HFFc6 (cell line): ENCODE measurements around the gene ELF1. TPM values are rescaled to one million over a fixed set of nuclear protein-coding genes. Genes with fewer than 3 reads are reported as not detected.

ENCODE experiments used
- DNase-seq: peaks from one replicate; pipeline ENCODE4 v3.0.0-alpha.2; 2018
- H3K27ac Mint-ChIP-seq: 2 replicates; pipeline ENCODE4 v1.8.0; 2020; ENCODE audit warnings: mild to moderate bottlenecking, mixed read lengths
- H3K27me3 Mint-ChIP-seq: 2 replicates; pipeline ENCODE4 v1.8.0; 2021; ENCODE audit warnings: mild to moderate bottlenecking, moderate library complexity, mixed read lengths; ENCODE audit not compliant: insufficient read depth
- H3K36me3 Mint-ChIP-seq: 2 replicates; pipeline ENCODE4 v1.8.0; 2021; ENCODE audit warnings: low read depth, mixed read lengths
- H3K4me1 Mint-ChIP-seq: 2 replicates; pipeline ENCODE4 v1.8.0; 2020; ENCODE audit warnings: low read depth, mixed read lengths
- H3K4me3 Mint-ChIP-seq: 2 replicates; pipeline ENCODE4 v1.8.0; 2020; ENCODE audit warnings: mild to moderate bottlenecking, moderate library complexity, mixed read lengths
- H3K9me3 Mint-ChIP-seq: 2 replicates; pipeline ENCODE4 v1.8.0; 2020; ENCODE audit warnings: mild to moderate bottlenecking, mixed read lengths
- CTCF ChIP-seq: fragments of 200-600 bp; sonication (generic); IDR thresholded peaks from 2 replicates; pipeline ENCODE4 v1.5.0; 2021; ENCODE audit warnings: antibody characterized with exemption, mild to moderate bottlenecking
- total RNA-seq, 6 experiments: library from RNA; stranded (reverse); fragmentation: NEBNext Ultra II Directional; extraction: Animal tissue kit (Norgen Biotek cat#: 25700); gene quantifications; 2 replicates in 1 of 6; 3 replicates in 5 of 6; pipeline ENCODE4 v1.2.3, GENCODE V29; 2021

The ELF1 gene
- total RNA-seq, 6 experiments from 2014 or later: 25.5 to 37.7 (median 33.4) TPM

GRCh38 chr13:41026788-41027187, 7.7 kb upstream of the ELF1 start:
- H3K4me1 Mint-ChIP-seq: peaks cover 19% of the 10 kb centered on the region
- H3K36me3 Mint-ChIP-seq: peaks cover 12% of the 10 kb centered on the region; the same call in 1 of the 2 replicates
- no peak for TF ChIP-seq CTCF
- H3K27me3 Mint-ChIP-seq: no peaks in the 10 kb centered on the region
- DNase-seq: no peak
- no peaks in the 10 kb centered on the region for H3K9me3 Mint-ChIP-seq
- H3K4me3 Mint-ChIP-seq: no peak overlapping the region
- H3K27ac Mint-ChIP-seq: no peak overlapping the region

GRCh38 chr13:41025518-41025917, 6.4 kb upstream of the ELF1 start:
- no peak for TF ChIP-seq CTCF
- Mint-ChIP-seq H3K27ac (no peak overlapping the region), H3K36me3 (peaks cover 12% of the 10 kb centered on the region; the same call in 1 of the 2 replicates), H3K4me1 (peaks cover 19% of the 10 kb centered on the region), H3K27me3 (no peaks in the 10 kb centered on the region), H3K4me3 (no peak overlapping the region), H3K9me3 (no peaks in the 10 kb centered on the region)
- no peak for DNase-seq

- Mint-ChIP-seq H3K27me3 (no peaks in the 10 kb centered on the region), H3K4me3 (no peak overlapping the region), H3K27ac (no peak overlapping the region), H3K9me3 (no peaks in the 10 kb centered on the region), H3K36me3 (no peaks in the 10 kb centered on the region), H3K4me1 (peaks cover 24% of the 10 kb centered on the region)
- no peak for TF ChIP-seq CTCF
- no peak for DNase-seq
Observed at GRCh38 chr13:41019578-41020347, 647 bp upstream of the ELF1 start.

GRCh38 chr13:41018602-41018948, 541 bp downstream of the ELF1 start:
- Mint-ChIP-seq H3K36me3 (no peaks in the 10 kb centered on the region), H3K4me1 (peaks cover 24% of the 10 kb centered on the region), H3K4me3 (no peak overlapping the region), H3K27ac (no peak overlapping the region), H3K9me3 (no peaks in the 10 kb centered on the region), H3K27me3 (no peaks in the 10 kb centered on the region)
- no peak for TF ChIP-seq CTCF
- DNase-seq: no peak

GRCh38 chr13:41017817-41018601, 1.1 kb downstream of the ELF1 start:
- Mint-ChIP-seq H3K27ac (no peak overlapping the region), H3K27me3 (no peaks in the 10 kb centered on the region), H3K9me3 (no peaks in the 10 kb centered on the region), H3K36me3 (no peaks in the 10 kb centered on the region), H3K4me1 (peaks cover 24% of the 10 kb centered on the region), H3K4me3 (no peak overlapping the region)
- no peak for DNase-seq
- TF ChIP-seq CTCF: no peak
